ENCODE results near the gene ZACN.

Gene ZACN

DNA sequence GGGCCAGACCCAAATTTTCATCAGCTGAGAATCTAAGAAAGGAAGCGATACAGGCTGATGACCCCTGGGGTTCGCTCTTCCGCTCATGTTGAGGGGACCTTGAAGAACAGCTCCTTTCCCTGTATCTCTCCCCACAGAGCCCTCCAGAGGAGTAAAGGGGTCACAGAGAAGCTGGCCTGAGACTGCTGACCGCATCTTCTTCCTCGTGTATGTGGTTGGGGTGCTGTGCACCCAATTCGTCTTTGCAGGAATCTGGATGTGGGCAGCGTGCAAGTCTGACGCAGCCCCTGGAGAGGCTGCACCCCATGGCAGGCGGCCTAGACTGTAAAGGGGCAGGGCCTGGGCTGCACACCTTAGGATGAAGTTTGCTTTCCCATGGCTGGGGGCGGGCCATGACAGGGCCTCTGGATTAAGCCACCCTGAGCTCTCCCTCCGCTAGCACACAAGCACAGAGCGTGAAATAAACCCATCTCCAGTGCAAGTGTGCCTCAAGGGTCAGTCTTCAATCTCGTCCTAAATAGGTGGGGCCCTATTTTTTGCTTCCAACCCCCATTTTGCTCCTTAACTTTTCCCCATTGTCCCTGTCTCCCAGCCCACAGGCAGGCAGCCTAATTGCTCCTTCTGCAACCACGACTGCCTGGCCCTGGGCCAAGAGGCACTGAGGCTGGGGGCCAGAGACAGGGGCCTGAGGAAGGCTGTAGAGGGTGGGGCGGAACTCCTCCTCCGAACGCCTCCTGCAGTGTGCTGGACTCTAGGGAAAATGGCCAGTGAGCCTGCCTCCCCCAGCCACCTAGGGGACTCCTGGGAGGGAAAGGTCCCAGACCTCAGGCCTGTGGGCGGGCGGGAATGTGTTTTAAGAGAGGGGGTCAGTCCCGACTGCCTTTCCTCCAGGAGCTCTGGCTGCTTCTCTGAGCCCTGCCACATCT is 3.6 kb downstream of the ZACN start:
- DNase-seq (ENCODE audit: low read depth), result no peak

DNA sequence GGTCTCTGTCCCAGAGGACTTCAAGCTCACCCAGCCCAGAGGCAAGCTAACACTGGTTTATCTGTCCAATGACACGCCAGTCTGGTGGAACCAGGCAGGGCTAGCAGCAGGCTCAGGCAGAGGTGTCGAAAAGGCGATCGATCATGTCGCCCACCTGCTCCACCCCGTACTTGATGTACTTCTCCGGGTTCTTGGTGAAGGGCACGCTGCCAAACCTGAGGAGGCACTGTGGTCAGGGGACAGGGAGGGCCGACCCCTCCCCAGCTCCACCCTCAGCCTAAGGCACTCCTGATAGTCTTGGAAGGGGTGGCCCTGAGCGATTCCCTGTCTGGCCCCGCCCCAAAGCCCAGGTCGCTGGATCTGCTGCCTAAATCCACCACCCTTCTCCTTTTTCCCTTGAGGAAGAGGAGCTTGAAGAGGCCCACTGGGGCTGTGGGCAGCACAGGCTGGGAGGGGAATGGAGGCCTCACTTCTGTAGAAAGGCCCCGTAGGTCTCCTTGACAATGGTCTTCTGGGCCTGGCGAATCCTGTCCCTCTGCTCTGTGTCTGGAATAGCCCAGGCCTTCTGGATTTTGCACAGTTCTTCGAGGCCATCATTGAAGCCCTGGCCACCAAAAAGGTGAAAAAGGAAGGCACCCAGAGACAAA is 4.7 kb downstream of the ZACN start:
- no peak for DNase-seq (ENCODE audit: low read depth)

DNA sequence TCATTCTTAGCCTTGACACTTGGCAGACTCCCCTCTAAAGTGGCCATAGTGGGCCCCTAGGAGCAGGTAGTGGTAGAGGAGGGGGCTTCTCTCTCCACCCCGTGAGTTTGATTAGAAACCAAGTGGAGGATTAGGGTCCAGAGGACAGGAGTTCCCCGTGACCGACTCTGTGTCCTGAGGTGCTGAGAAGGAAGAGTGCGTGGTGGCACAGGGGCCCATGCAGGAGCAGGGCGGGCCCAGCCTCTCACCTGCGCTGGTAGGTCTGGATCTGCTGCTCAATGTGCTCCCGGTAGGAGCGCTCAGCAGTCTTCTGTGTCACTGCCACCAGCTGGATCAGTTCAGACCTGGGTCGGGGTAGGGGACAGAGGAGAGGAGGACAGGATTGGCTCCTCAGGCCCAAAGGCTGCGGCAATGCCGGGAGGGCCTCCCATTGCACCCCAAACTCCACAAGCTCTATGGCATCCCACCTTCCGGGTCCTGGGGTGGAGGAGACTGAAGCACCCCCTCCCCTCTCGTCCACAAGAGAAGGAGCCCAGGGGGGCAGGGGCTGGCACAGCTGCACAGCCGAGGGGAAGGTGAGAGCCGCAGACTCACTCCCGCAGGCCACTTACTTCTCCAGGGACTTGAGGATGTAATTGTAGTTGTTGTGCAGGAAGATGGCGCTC is 6.2 kb downstream of the ZACN start:
- DNase-seq (ENCODE audit: low read depth), result no peak

DNA sequence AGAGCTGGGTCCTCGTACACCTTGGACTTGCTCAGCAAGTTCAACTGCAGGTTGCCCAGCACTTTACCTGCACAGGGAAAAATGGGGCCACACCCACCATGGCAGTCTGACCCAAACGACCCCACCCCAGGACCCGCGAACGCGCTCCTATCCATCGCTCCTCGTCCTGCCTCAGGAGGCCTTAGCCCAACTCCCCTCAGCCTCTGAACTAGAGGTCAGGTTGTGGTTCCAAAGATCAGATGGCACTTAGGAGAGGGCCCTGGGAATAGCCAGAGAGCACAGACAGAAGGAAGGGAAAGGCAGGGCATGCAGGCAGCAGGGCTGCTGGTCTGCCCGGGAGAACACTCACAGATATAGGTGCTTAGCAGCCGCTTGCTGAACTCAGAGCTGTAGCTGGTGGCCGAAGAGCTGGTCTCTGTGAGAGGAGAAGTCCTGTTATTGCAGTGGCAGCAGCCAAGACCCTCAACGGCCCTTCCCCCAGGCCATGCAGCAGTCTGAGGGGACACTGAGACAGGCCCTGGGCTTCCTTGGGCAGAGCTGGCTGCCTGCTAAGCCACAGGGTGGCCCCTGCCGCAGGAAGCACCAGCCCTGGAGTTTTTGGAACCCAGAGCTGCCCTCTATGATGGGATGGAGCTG is 6.9 kb downstream of the ZACN start:
- no peak for DNase-seq (ENCODE audit: low read depth)

DNA sequence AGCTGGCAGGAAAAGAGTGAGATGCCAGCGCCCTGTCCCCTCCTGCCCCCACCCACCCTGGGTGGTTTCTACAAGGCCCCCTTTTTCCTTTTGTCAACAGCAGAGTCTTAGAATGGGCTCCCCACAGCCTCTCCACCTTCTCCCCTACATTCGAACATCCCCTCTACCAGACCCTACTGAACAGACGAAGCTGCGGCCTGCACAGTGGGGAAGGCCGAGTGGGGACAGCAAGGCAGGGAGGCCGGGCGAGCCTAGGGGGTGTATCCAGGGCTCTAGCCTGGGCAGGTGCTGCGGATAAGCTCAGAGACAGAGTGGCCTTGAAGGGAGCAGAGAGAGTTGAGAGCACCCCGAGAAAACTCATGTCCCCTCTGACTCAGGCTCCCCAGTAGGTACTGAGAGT is 7.4 kb downstream of the ZACN start:
- no peak for DNase-seq (ENCODE audit: low read depth)

DNA sequence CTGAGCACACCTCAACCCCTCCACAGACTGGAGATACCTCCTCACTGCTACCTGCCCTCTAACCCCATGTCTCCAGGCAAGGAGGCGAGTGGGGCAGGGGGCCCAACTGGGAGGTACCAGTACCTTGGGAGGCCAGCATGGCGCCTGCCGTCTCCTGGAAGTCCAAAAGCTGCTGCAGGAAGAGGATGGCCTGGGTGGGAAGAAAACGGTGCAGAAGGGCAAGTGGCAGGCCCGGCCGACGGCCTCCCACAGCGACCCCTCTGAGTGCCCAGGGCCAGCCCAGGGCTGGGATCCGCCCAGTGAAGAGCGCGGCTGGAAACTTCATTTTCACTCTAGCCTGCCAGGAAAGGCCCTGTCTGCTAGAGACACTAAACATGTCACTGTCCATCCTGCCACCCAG is 8.5 kb downstream of the ZACN start:
- DNase-seq (ENCODE audit: low read depth), result no peak

DNA sequence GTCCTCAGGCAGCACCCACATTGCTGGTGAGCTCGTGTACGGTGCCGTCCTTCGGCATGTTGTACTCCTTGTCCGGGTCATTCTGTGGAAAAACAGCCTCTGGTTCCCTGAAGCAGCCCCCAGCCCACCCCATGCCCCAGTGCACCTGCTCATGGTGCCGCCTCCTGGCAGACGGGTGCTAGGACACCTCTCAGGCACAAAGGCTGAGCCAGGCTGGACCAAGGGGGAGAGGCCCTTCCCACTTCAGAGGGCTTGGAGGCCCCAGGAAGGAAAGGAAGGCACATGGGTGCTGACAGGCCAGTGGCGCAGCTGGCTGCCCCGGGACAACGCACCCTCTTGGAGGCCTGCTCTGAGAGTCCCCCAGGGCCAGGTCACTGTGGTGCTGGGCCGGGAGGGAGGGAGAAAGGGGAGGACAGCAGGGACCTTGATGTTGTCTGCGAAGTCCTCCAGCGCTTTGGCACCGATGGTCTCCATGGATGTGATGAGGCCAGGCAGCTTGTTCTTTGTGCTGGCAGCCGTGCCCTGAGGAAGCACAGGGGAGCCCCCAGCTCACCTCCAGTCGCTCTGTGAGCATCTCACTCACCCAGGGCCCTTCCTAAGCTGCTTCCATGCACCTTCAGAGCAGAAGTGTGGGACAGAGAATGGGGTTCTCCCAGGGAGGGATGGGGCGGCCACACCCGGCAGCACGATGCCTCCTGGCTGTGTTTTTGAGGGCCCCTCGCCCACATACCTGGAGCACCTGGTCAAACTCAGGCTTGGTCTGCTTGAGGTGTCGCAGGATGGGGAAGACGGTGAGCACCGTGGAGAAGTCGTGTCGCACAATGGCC is 9.3 kb downstream of the ZACN start:
- DNase-seq (ENCODE audit: low read depth), result no peak

DNA sequence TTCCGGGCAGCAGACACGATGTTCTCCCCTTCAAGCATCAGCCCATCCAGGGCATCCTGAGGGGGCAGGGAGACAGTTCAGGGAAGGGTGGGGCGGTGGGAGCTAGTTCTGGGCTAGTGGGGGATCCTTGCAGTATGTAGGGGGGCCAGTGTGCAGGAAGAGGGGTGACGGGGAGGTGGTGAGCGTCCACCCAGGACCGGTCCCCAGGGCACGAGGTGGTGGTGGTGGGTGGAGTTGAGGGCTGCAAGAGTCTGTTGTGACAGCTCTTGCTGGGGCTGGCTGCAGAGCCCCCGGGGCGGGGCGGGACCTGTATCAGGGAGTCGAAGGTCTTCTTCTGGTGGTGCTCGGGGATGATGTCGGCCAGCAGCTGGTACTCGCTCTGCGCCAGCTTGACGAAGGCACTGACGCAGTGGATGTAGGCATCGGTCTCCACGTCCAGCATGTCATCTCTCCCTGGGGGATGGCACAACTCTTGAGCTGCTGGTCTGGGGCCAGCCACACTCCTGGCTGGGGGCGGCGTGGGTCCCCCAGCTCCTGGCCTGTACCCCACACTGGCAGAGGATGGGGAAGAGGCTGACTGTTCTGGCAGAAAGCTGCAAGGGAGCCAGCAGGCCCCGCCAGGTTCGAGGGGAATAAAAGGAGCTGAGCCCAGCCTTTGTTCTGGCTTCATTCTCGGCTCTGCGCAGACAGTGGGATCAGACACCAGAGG is 10.0 kb downstream of the ZACN start:
- no peak for DNase-seq (ENCODE audit: low read depth)

DNA sequence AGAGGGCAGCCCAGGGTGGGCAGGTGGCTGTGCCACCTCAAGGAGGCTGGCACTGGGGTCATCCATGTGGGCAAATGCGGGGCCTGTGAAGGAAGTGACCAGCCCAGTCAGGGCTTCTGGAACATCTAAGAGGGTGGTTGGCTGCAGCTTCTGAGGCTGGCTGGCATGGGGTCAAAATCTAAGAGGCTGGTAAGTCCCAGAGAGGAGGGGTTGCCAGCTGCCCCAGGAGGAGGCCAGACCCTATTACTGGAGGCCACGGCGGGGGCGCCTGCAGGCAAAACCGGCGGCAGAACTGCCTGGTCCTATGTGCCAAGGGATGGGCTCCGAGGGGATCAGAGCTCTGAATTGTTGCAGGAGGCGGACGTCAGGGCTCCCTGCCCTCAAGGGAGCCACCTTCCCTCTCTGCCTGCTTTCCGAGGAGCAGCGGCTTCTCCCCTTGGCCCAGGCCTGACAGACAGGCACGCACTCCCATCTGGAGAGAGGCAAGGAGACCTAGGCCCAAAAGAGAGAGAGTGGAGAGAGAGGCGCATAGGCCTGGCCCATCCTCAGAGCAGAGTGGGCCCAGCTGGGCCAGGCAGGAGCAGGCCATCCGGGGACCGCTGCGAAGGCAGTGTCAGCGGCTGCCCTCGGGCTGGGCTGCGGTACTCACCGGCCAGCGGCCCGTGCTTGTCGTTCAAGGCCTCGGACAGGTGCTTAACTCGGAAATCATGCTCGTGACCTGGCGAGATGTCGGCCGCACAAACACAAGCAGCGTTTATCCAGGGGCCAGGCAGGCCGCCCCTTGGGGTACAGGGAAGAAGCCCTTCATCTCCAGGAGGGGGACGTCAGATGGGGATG is 10.9 kb downstream of the ZACN start:
- no peak for DNase-seq (ENCODE audit: low read depth)

DNA sequence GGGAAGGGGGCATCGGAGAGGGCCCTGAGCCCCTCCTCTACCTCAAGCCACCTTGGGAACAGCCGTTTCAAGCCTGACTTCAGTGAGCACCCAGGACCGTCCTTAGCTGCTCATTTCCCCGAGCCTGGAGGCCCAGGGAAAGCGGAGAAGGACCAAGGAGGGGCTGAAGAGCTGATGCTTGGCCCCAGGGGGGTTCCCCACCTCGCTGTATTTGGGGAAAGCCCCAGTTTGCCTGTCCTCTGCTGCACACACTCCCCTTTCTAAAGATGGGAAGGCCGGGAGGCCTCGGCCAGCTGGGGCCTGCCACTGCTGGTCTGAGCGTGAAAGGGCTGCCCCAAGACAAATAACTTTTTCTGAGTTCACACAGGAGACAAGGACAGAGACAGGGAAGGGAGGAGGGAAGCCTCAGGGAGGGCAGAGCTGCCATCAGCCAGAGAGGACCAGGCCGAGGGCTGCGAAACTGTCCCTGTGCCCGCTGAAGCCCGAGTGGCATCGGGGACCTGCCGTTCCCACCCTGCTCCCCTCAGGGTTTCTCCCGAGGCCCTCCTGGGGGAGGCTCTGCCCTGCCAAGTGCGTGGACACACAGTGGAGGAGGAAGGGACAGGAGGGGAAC is 11.6 kb downstream of the ZACN start:
- no peak for DNase-seq (ENCODE audit: low read depth)

DNA sequence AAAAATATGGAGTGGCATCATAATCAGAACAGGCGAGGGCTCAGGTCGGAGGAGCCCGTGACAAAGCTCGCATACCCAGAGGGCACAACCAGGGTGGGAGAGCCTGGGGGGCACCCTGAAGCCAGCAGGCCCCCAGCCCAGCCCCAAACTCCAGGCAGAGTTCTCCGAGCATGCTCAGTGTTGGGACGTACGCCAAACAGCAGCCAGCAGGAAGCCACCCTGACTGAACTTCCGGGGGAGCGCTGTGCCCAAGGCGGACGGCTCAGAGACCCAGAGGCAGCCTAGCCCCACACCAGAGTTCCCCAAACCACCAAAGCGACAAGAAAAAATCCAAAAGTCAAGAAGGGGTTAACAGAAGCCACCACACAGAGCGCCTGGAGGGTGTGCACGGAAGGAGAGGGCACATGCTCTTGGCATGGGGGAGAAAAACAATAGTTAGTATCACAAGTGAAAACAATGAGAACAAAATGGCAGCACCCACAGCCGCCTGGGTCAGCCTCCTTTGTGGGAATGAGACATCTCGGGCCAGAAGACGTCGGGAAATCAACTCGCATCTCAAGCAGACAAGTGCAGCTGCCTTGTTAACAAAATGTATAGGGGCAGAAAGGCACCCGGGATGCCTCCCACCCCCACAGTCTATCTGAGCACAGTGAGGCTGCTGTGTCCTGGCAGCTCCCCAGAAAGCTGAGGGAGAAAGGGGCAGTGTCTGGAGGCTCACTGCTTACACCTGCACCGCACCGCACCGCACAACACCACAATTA is 12.7 kb downstream of the ZACN start:
- DNase-seq (ENCODE audit: low read depth), result no peak

DNA sequence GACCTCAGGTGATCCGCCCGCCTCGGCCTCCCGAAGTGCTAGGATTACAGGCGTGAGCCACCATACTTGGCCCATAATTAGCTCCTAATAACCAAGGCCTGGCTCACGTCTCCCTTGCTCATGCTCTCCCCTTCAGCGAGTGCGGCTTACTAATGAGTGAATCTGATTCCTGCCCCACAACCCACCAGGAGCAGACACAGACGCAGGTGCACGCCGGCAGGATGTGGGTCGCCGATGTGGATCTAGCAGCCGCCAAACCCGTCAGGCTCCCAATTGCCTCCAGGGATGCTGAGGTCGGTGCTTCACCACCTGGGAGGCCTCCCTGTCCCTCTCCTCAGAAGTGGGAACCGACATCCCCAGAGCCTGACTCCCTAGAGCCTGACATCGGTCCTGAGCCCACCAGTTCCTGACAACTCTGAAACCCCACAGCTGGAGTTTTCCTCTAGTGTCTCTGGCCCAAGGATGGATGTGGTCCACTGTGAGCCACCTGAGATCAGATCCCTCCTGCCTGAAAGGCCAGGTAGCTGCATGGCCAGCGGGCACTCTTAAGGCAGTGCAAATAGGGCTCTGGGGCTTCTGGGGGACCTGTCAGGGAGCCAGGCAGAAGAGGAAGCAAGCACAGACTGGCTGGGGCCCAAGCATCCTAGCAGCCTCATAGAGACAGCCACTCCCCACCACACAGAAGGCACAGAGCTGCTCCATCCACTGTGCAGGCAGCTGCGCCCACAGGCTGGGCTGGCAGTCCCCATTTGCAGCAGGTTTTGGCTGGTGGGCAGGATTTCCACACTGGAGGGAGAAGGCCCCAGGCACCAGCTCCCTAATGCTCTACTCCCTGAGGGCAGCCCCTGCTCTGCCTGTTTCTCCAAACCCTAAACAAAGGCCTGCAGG is 13.8 kb downstream of the ZACN start:
- DNase-seq (ENCODE audit: low read depth), result no peak

DNA sequence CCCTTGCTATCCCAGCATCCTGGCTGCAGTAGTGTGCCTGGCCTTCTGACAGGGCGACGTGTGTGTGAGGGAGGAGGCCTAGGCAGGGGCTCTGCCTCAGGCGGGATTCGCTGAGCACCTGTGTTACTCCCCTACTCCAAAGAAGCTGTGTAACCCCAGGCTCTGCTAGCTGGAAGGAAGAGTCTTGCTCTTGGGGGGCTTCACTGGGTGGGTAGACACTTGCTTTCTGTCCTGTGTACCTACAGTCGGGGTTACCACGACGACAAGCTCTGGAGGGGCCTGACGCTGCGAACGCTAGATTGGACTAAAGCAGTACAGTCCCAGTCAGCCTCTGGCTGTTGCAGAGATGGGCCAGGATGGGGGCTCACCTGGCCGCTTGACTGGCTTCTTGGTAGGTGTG is 15.1 kb downstream of the ZACN start:
- no peak for DNase-seq (ENCODE audit: low read depth)

DNA sequence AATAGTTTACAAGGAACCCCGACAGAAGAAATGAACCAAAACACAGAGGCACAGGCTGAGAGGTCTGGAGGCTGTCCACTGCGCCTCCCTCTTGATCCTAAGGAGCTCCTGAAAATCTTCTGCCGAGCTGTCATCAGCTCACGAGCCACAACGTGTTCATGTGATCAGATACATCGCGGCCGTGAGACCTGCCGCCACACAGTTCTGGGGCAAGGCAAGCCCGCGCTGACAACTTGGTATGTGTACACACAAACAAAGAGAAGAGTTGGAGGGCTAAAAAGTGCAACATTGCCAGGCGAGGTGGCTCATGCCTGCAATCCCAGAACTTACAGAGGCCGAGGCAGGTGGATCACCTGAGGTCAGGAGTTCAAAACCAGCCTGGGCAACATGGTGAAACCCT is 17.0 kb downstream of the ZACN start:
- no peak for DNase-seq (ENCODE audit: low read depth)

DNA sequence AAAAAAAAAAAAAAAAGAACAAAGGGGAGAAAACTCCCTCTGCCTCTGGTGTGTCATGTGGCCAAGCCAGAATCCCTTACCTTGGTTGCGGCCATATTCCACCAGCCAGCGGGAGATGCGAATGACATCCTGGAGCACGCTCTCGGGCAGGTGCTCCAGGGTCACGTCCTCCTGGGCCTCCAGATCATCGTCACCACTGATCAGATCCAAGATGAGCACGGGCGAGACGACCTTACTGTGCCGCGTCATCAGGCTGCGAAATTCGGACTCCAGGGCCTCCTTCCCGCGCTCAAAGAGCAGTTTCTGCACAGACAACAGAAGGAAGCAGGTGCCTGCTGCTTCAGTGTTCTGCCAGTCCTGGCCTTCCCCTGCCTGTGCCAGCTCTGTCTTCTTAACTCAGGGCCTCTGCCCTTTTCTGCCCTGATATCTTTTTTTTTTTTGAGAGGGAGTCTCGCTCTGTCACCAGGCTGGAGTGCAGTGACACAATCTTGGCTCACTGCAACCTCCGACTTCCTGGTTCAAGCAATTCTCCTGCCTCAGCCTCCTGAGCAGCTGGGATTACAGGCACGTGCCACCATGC is 18.8 kb downstream of the ZACN start:
- no peak for DNase-seq (ENCODE audit: low read depth)

DNA sequence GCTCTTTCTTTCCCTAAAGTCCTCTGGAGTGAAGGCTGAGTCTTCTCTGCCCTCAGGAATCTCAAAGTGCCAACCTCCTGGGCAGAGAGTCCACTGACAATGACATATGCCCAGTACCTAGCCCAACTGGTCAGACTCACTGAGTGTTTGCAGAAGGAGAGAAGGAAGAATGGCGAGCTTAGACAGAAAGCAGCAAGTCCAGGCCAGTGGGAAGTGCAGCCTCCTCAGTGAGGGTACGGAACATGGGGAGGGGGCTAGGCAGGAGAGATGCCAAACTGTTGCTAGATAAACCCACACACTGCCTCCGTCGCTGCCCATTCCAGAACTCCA is 23.9 kb downstream of the ZACN start:
- no peak for DNase-seq (ENCODE audit: low read depth)

DNA sequence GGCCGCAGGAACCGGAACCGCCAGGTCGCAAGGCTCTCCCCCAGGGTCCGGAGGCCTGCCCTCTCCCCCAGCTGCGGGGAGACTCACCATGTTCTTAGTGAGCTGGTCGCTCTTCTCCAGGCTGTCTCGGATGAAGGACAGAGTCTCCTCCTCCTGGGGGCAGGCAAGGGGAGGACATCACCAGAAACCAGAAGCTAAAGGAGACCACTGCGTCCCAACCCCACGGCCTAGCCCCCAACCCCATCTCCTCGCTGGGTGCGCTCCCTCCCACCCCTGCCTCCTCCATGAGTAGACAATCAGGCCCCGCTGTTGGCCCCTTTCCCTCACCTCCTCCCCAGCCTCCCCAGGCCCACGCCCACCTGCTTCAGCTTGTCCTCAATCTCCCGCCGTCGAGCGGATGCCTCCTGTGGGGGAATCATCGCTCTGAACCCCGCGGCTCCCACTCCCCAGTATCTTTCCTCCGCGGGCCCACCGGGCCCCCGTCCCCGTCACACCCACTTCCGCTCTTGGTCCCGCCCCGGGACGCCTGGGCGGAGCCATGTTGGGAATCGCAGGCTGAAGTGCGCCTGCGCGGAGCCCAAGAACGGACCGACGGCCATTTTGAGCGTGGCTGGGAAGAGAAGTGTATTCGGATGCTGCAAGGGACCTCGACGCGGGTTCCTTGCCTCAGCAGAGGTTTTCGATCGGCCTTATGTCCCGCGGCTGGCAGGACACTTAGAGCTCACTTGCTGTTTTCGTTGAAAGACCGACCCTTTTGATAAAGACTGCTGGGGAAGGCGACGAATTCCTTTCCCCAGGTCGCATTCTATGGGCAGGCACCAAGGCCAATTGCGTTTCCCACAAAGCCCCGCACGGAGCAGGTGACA is 24.5 kb downstream of the ZACN start, which contains the start of gene EXOC7:
EXOC7 (minus strand) TSS at position 514 of the 866 bp plus-strand sequence; CDS start at position 419, 95 bp downstream.
- DNase-seq (ENCODE audit: low read depth), result peak; percentile 91

Measured in stimulated activated CD8-positive, alpha-beta memory T cell treated with anti-CD3 and anti-CD28 coated beads, Interleukin-7, amount 100 ng/mL, for 24 hours (primary cell).